Choroid plexus epithelial cell (primary cell): ENCODE measurements around the gene LAPTM4A.

Experiments used
- DNase-seq: peaks from one replicate; pipeline ENCODE4 v3.0.0-alpha.2; 2010; ENCODE audit warnings: low read depth
- H3K4me3 ChIP-seq: 2 replicates; pipeline ENCODE4 v1.5.1; 2011; ENCODE audit warnings: low read depth, mild to moderate bottlenecking, control low read depth, low read length, moderate library complexity
- TF ChIP-seq, protein P1 (sequence below): conservative IDR thresholded peaks from 2 replicates; pipeline ENCODE4 v1.5.1; 2011; ENCODE audit warnings: low read depth, mild to moderate bottlenecking, control low read depth, inconsistent platforms, low read length, moderate library complexity

LAPTM4A gene

DNA sequence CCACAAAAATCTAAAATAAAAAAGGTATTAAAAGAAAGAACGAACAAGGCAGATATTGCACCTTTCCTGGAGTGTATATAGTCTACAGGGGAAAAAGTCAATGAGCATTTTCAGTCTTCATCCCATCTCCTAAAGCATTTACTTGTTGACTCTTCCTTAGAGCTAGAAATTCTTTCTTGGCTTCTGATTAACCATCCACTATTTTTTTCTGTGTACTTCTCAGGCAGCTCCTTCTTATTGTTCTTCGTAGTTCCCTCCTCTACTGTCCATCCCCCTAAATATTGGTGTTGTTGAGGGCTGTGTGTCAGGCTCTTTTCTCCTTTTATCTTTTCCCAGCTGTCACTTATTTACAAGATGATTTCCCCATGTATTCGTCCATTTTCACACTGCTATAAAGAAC lies 3.5 kb upstream of the LAPTM4A start:
- no peak for DNase-seq
- H3K4me3 ChIP-seq = no peak overlapping the region
- TF ChIP-seq, protein P1, sequence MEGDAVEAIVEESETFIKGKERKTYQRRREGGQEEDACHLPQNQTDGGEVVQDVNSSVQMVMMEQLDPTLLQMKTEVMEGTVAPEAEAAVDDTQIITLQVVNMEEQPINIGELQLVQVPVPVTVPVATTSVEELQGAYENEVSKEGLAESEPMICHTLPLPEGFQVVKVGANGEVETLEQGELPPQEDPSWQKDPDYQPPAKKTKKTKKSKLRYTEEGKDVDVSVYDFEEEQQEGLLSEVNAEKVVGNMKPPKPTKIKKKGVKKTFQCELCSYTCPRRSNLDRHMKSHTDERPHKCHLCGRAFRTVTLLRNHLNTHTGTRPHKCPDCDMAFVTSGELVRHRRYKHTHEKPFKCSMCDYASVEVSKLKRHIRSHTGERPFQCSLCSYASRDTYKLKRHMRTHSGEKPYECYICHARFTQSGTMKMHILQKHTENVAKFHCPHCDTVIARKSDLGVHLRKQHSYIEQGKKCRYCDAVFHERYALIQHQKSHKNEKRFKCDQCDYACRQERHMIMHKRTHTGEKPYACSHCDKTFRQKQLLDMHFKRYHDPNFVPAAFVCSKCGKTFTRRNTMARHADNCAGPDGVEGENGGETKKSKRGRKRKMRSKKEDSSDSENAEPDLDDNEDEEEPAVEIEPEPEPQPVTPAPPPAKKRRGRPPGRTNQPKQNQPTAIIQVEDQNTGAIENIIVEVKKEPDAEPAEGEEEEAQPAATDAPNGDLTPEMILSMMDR = no peak

DNA sequence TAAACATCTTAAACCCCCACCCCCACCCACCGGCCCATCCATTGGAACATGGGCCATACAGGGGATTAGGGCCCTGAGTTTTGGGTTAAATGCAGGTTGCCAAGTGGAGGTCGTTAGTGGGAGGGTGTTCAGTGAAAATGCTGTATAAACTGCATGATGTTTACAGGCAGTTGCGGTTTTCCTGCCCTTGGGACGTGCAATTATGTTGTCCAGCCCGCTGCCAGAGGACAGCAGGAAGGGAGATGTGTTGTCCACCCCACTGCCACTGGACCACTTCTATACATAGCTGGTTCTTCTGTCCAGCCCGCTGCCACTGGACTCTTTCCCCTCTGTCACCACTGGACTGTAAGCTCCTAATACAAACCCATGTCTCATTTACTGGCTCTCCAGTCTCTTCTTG lies 2.7 kb upstream of the LAPTM4A start:
- TF ChIP-seq, protein P1 = no peak
- no peak for DNase-seq
- H3K4me3 ChIP-seq = no peak overlapping the region

DNA sequence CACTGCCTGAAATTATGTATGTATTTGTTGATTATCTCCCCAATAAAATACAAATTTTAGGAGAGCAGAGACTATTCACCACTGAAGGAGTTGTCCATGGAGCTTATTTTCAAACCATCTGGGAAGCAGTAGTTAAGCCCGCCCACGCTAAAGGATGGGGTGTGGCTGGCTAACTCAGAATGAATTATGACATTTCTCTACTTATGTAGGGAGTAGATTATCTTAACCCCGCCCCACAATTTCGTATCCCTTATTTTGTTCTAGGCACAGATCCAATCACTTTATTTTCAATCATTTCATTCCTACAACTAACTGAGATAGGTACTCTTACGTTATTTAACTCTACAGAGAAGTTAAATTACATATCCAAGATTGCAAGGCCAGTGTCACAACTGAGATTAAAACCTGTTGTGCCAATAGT lies 1.4 kb upstream of the LAPTM4A start:
- peak; percentile 89 for DNase-seq
- TF ChIP-seq, protein P1 = no peak
- peak overlapping the region; percentile 92 for H3K4me3 ChIP-seq

DNA sequence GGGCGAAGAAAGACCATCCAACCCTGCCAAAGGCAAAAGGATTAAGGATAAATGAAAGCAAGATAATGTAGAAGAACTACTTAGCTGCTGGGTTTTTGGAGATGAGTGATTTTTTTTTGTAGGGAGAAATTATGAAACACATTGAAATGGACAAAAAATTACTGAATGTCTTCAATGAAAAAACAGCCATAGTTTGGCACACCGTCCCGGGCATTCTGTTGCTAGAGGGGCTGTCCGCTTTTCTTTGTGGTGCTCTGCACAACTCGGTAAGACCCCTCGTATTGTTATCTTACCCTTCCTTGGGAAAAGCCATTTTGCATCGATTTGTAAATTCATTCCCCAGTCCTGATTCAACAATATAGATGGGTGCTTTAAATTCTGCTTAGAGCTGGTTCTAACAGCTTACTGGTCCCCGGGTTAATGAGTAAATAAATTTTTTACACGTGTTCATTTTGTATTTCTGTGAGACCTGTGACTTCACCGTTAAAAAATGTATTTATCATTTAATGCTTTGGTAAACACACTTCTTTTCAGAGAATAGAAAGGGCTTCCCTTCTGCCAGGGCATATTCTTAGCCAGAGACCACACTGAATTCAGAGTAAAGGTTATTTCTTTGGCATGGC lies 912 bp upstream of the LAPTM4A start:
- peak overlapping the region; percentile 92 for H3K4me3 ChIP-seq
- DNase-seq = peak; percentile 49
- TF ChIP-seq, protein P1 = no peak

DNA sequence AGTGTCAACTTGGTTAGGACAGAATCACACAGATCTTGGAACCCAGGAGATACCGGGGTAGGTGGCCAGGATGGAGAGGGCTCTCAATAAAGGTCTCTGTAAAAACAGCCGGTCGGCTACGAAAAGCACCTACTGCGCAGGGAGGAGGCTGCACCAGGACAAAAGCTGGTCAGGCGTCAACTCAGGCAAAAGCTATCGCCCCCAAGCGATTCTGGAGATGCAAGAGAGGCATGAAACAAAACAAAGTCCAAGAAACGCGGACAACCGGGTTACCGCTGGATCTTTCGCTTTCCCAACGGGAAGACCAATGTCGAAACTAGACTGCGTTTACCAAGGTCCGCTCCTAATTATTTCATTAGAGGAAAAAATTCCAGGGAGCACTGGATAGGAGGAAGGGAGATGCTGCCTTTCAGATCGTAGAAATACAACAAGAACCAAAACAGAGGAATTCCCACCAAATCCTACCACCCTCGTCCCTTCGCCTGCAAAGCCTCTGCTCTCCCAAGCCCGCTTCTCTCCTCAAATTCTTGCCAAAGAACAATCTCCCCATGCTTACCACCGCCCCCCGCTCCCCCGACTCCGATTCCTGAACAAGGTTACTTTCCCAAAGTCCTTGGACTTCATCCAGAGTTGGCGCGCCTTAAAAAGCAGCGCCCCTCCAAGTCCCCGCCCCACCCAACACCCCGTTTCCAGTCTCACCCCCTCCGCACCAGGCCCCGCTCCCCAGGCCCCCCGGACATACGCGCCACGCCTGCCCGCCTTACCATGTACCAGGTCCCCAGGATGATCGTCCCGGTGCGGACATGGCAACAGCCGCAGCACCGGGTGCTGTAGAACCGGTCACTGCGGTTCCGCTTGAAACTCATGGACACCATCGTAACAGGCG lies 539 bp downstream of the LAPTM4A start:
- TF ChIP-seq, protein P1 = peak; percentile 42
- peak overlapping the region; percentile 92 for H3K4me3 ChIP-seq
- peak; percentile 76 for DNase-seq

DNA sequence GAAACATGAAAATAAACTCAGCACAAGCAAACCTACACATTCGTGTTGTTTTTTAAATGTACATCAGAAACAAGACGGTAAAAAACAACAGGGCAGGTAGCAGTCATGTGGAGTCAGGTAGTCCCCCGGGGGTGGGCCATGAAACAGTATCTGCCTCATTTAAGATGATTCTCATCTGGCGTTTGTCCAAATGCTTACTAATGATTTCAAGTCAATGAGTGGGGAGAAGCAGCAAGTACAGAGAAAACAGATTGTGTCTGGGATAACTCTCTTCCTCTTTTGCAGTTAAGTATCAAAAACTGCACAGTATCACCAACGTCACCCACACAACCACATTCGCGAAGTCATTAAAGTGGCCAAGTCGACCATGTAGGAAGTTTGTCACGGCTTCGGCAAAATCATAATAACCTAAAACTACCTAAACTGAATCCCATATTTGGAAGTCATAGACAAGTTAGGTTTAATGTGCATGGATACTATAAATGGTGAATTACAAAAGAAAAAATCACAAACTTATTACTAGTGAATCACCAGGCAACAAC lies 1.3 kb downstream of the LAPTM4A start:
- TF ChIP-seq, protein P1 = no peak
- peak; percentile 79 for DNase-seq
- H3K4me3 ChIP-seq = peak overlapping the region; percentile 92
